Panc1 (cell line): ENCODE data around the gene MLF1. TPM values are rescaled to one million over a fixed set of nuclear protein-coding genes. Genes with fewer than 3 reads are reported as not detected.

Source experiments
- ATAC-seq: fragments of 200-7000 bp; cut with Tn5 transposase; 2 replicates; pipeline ENCODE4 v1.9.1; 2020; ENCODE audit warnings: mild to moderate bottlenecking, moderate library complexity
- BruUV-seq: library from RNA; stranded (reverse); fragments of 400-500 nt; replicated peaks from 2 replicates; lab custom pipeline; 2021; lab: Mats Ljungman, UMichigan
- CTCF ChIA-PET: fragments of 300-600 bp; sonication (Branson Sonifier 250); formaldehyde crosslinking; loops from one replicate; lab custom pipeline; 2022; ENCODE audit warnings: antibody characterized with exemption; lab: Charles Lee
- POLR2A ChIA-PET: fragments of 300-600 bp; sonication (Branson Sonifier 250); formaldehyde crosslinking; loops from one replicate; lab custom pipeline; 2022; ENCODE audit warnings: antibody characterized with exemption; lab: Charles Lee
- DNase-seq: peaks from one replicate; pipeline ENCODE4 v3.0.0-alpha.2; 2010; ENCODE audit warnings: low read depth, low spot score
- H3K27ac ChIP-seq: 2 replicates; pipeline ENCODE4 v1.5.1; 2011; ENCODE audit warnings: mild to moderate bottlenecking, low read length, inconsistent platforms
- H3K27me3 ChIP-seq: fragments of 200-500 bp; sonication (Bioruptor generic); 2 replicates; pipeline ENCODE4 v1.6.0; 2014; ENCODE audit warnings: low read length, inconsistent platforms; ENCODE audit not compliant: control insufficient read depth, insufficient read depth
- H3K36me3 ChIP-seq: fragments of 200-500 bp; sonication (Bioruptor generic); 2 replicates; pipeline ENCODE4 v1.5.1; 2014; ENCODE audit warnings: inconsistent platforms, mild to moderate bottlenecking, low read length, moderate library complexity; ENCODE audit not compliant: control insufficient read depth, insufficient read depth
- H3K4me1 ChIP-seq: 2 replicates; pipeline ENCODE4 v1.5.1; 2011; ENCODE audit warnings: inconsistent platforms, mild to moderate bottlenecking, low read length, moderate library complexity; ENCODE audit not compliant: control insufficient read depth, insufficient read depth
- H3K4me3 ChIP-seq, 2 experiments: 2 replicates each; pipeline ENCODE4 v1.5.1; 2011 to 2012; ENCODE audit warnings: low read depth in 2 of 2, low read length in 2 of 2, mild to moderate bottlenecking in 2 of 2, inconsistent platforms in 1 of 2, moderate library complexity in 1 of 2
- H3K9me3 ChIP-seq: fragments of 200-500 bp; sonication (Bioruptor generic); 2 replicates; pipeline ENCODE4 v1.5.1; 2014; ENCODE audit warnings: low read depth, mild to moderate bottlenecking, inconsistent platforms, low read length, moderate library complexity; ENCODE audit not compliant: control insufficient read depth, insufficient read depth
- CTCF ChIP-seq: fragments of 450-650 bp; IDR thresholded peaks from 2 replicates; pipeline ENCODE4 v1.5.1; 2017; ENCODE audit warnings: mild to moderate bottlenecking
- POLR2AphosphoS5 ChIP-seq: IDR thresholded peaks from 2 replicates; pipeline ENCODE4 v1.6.1; 2012; ENCODE audit warnings: mild to moderate bottlenecking, low read depth, low read length, moderate library complexity
- REST ChIP-seq, 2 experiments: IDR thresholded peaks; 2 replicates each; pipeline ENCODE4 v1.6.1; 2011 to 2012; ENCODE audit warnings: low read depth in 2 of 2, control low read depth in 1 of 2, low read length in 1 of 2, mild to moderate bottlenecking in 1 of 2, moderate library complexity in 1 of 2; ENCODE audit not compliant: insufficient read depth in 1 of 2
- SIN3A ChIP-seq: IDR thresholded peaks from 2 replicates; pipeline ENCODE4 v1.6.1; 2012; ENCODE audit warnings: low read depth, mild to moderate bottlenecking, low read length, moderate library complexity, borderline replicate concordance; ENCODE audit not compliant: insufficient read depth
- TCF7L2 ChIP-seq: IDR thresholded peaks from 2 replicates; pipeline ENCODE4 v1.6.1; 2011; ENCODE audit warnings: mild to moderate bottlenecking, low read depth, low read length, inconsistent platforms
- in situ Hi-C: cut with HindIII; loops from 2 replicates; pipeline ENCODE4 v1.10.0; 2016; ENCODE audit warnings: low sequenced_read_pairs, low pct_unique_long_range_greater_than_20kb
- intact Hi-C: fragments of 100-400 bp; cut with micrococcal nuclease; formaldehyde crosslinking; loops from one replicate; pipeline ENCODE4 v1.10.0; 2022; ENCODE audit not compliant: unreplicated experiment
- total RNA-seq: library from RNA; stranded (reverse); gene quantifications from one replicate; pipeline ENCODE4 v1.2.1, GENCODE V29; 2021; ENCODE audit not compliant: unreplicated experiment

The MLF1 gene
- total RNA-seq, 1 experiment from 2014 or later: 51.4 TPM

- no peak overlapping the region for H3K27ac ChIP-seq
- no peaks in the 10 kb centered on the region for H3K4me1 ChIP-seq
- no peaks in the 10 kb centered on the region for H3K9me3 ChIP-seq
- no peak for TF ChIP-seq SIN3A
- no peak for TF ChIP-seq REST (IDR thresholded peaks at IDR 0.05; ENCODE audit: insufficient read depth in 1 of 2, low read depth in 2 of 2, low read length in 1 of 2)
- TF ChIP-seq TCF7L2: no peak
- TF ChIP-seq CTCF: no peak
- TF ChIP-seq POLR2AphosphoS5: no peak
- H3K27me3 ChIP-seq: no peaks in the 10 kb centered on the region
- in situ Hi-C loops (no loop called here), intact Hi-C loops (no loop called here)
- H3K4me3 ChIP-seq: no peak overlapping the region
- no TSS peak for BruUV-seq
- ChIA-PET POLR2A (interaction anchor here (1.3 kb wide), 1 partner anchor 11 kb away, joined by 6 read pairs; the partner anchor contains the start of gene MLF1), CTCF (no interaction called here)
- H3K36me3 ChIP-seq: no peaks in the 10 kb centered on the region
- DNase-seq (no peak), ATAC-seq (no peak)
Measured at GRCh38 chr3:158559504-158559903, 11.5 kb upstream of the MLF1 start.

- in situ Hi-C loops (no loop called here), intact Hi-C loops (no loop called here)
- DNase-seq: no peak
- ATAC-seq: no peak
- H3K27ac ChIP-seq: no peak overlapping the region
- no peaks in the 10 kb centered on the region for H3K27me3 ChIP-seq
- no peak overlapping the region for H3K4me3 ChIP-seq
- H3K9me3 ChIP-seq: no peaks in the 10 kb centered on the region
- H3K36me3 ChIP-seq: no peaks in the 10 kb centered on the region
- no peak for TF ChIP-seq SIN3A
- no peak for TF ChIP-seq POLR2AphosphoS5
- BruUV-seq: no TSS peak
- H3K4me1 ChIP-seq: no peaks in the 10 kb centered on the region
- POLR2A ChIA-PET: no interaction called here
- CTCF ChIA-PET: no interaction called here
Measured at GRCh38 chr3:158560979-158561378, 10.0 kb upstream of the MLF1 start.

GRCh38 chr3:158562674-158563073 lies 8.3 kb upstream of the MLF1 start:
- DNase-seq: no peak
- no peaks in the 10 kb centered on the region for H3K9me3 ChIP-seq
- ChIA-PET POLR2A (interaction anchor here (0.7 kb wide), 1 partner anchor 951 kb away, joined by 4 read pairs; no protein-coding TSS in a partner anchor), CTCF (no interaction called here)
- TF ChIP-seq POLR2AphosphoS5 (no peak), CTCF (no peak), TCF7L2 (no peak), SIN3A (no peak), REST (IDR thresholded peaks at IDR 0.05; ENCODE audit: insufficient read depth in 1 of 2, low read depth in 2 of 2, low read length in 1 of 2) (no peak)
- H3K36me3 ChIP-seq: no peaks in the 10 kb centered on the region
- no peaks in the 10 kb centered on the region; the same call in 1 of the 2 replicates for H3K27me3 ChIP-seq
- no peak overlapping the region for H3K27ac ChIP-seq
- in situ Hi-C loops (no loop called here), intact Hi-C loops (no loop called here)
- ATAC-seq: no peak
- H3K4me1 ChIP-seq: no peaks in the 10 kb centered on the region
- BruUV-seq: no TSS peak
- H3K4me3 ChIP-seq: no peak overlapping the region
